ENCODE measurements around the gene ADORA2B. TPM values are rescaled to one million over a fixed set of nuclear protein-coding genes. Genes with fewer than 3 reads are reported as not detected.
"Not testable (repeated sequence)": the region's sequence is repeated elsewhere in the genome, so short reads cannot be mapped to it uniquely, and the experiment has no call there.

The ADORA2B gene
- polyA plus RNA-seq, 1 donor, result 4.4 TPM

GRCh38 chr17:15920758-15921239 is 24.1 kb upstream of the ADORA2B start:
- peaks cover 2% of the 10 kb centered on the region for H3K9me3 ChIP-seq (ENCODE audit: control insufficient read depth, low read depth, low read length)
- no peak for DNase-seq
- no peak overlapping the region for H3K27ac ChIP-seq (ENCODE audit: low read length)
- no peaks in the 10 kb centered on the region for H3K4me1 ChIP-seq (ENCODE audit: control insufficient read depth, insufficient read depth, low read length)
- no peak overlapping the region for H3K4me3 ChIP-seq (ENCODE audit: low read length)
- H3K36me3 ChIP-seq (ENCODE audit: control insufficient read depth, insufficient read depth, low read length), result no peaks in the 10 kb centered on the region
- peaks cover 20% of the 10 kb centered on the region for H3K27me3 ChIP-seq (ENCODE audit: control insufficient read depth, insufficient read depth, low read length)
- no CpG with 5 or more reads among the region's 9 CpGs for WGBS (ENCODE audit: insufficient coverage, low lambda C conversion rate)

GRCh38 chr17:15921640-15922039 is 23.3 kb upstream of the ADORA2B start:
- peaks cover 2% of the 10 kb centered on the region for H3K9me3 ChIP-seq (ENCODE audit: control insufficient read depth, low read depth, low read length)
- H3K4me3 ChIP-seq (ENCODE audit: low read length), result no peak overlapping the region
- peaks cover 15% of the 10 kb centered on the region for H3K27me3 ChIP-seq (ENCODE audit: control insufficient read depth, insufficient read depth, low read length)
- no peaks in the 10 kb centered on the region for H3K4me1 ChIP-seq (ENCODE audit: control insufficient read depth, insufficient read depth, low read length)
- H3K36me3 ChIP-seq (ENCODE audit: control insufficient read depth, insufficient read depth, low read length), result no peaks in the 10 kb centered on the region
- no peak overlapping the region for H3K27ac ChIP-seq (ENCODE audit: low read length)
- no peak for DNase-seq

GRCh38 chr17:15922586-15922985 is 22.3 kb upstream of the ADORA2B start:
- Histone ChIP-seq H3K9me3 (ENCODE audit: control insufficient read depth, low read depth, low read length) (peaks cover 2% of the 10 kb centered on the region), H3K36me3 (ENCODE audit: control insufficient read depth, insufficient read depth, low read length) (no peaks in the 10 kb centered on the region), H3K4me1 (ENCODE audit: control insufficient read depth, insufficient read depth, low read length) (no peaks in the 10 kb centered on the region), H3K27me3 (ENCODE audit: control insufficient read depth, insufficient read depth, low read length) (peaks cover 6% of the 10 kb centered on the region), H3K27ac (ENCODE audit: low read length) (no peak overlapping the region), H3K4me3 (ENCODE audit: low read length) (no peak overlapping the region)
- DNase-seq, result no peak
- no CpG with 5 or more reads among the region's 1 CpG for WGBS (ENCODE audit: insufficient coverage, low lambda C conversion rate)

GRCh38 chr17:15926039-15926740 is 18.7 kb upstream of the ADORA2B start:
- H3K4me1 ChIP-seq (ENCODE audit: control insufficient read depth, insufficient read depth, low read length), result no peaks in the 10 kb centered on the region
- H3K4me3 ChIP-seq (ENCODE audit: low read length), result no peak overlapping the region
- H3K9me3 ChIP-seq (ENCODE audit: control insufficient read depth, low read depth, low read length), result peaks cover 2% of the 10 kb centered on the region
- no peak overlapping the region for H3K27ac ChIP-seq (ENCODE audit: low read length)
- H3K27me3 ChIP-seq (ENCODE audit: control insufficient read depth, insufficient read depth, low read length), result no peaks in the 10 kb centered on the region
- no peaks in the 10 kb centered on the region for H3K36me3 ChIP-seq (ENCODE audit: control insufficient read depth, insufficient read depth, low read length)
- peak in 1 of 2 donors; percentile 11 for DNase-seq
- no CpG with 5 or more reads among the region's 9 CpGs for WGBS (ENCODE audit: insufficient coverage, low lambda C conversion rate)

GRCh38 chr17:15928286-15928785 is 16.6 kb upstream of the ADORA2B start:
- no peaks in the 10 kb centered on the region for H3K4me1 ChIP-seq (ENCODE audit: control insufficient read depth, insufficient read depth, low read length)
- H3K36me3 ChIP-seq (ENCODE audit: control insufficient read depth, insufficient read depth, low read length), result no peaks in the 10 kb centered on the region
- no peak for DNase-seq
- H3K27me3 ChIP-seq (ENCODE audit: control insufficient read depth, insufficient read depth, low read length), result no peaks in the 10 kb centered on the region
- no peak overlapping the region for H3K27ac ChIP-seq (ENCODE audit: low read length)
- WGBS (ENCODE audit: insufficient coverage, low lambda C conversion rate), result no CpG with 5 or more reads among the region's 9 CpGs
- no peak overlapping the region for H3K4me3 ChIP-seq (ENCODE audit: low read length)
- no peaks in the 10 kb centered on the region for H3K9me3 ChIP-seq (ENCODE audit: control insufficient read depth, low read depth, low read length)

- Histone ChIP-seq H3K36me3 (ENCODE audit: control insufficient read depth, insufficient read depth, low read length) (no peaks in the 10 kb centered on the region), H3K27me3 (ENCODE audit: control insufficient read depth, insufficient read depth, low read length) (no peaks in the 10 kb centered on the region), H3K9me3 (ENCODE audit: control insufficient read depth, low read depth, low read length) (no peaks in the 10 kb centered on the region), H3K4me1 (ENCODE audit: control insufficient read depth, insufficient read depth, low read length) (no peaks in the 10 kb centered on the region), H3K27ac (ENCODE audit: low read length) (no peak overlapping the region), H3K4me3 (ENCODE audit: low read length) (no peak overlapping the region)
- no CpG with 5 or more reads among the region's 4 CpGs for WGBS (ENCODE audit: insufficient coverage, low lambda C conversion rate)
- no peak for DNase-seq
Measured at GRCh38 chr17:15929941-15930340, 15.0 kb upstream of the ADORA2B start.

GRCh38 chr17:15930426-15930825 is 14.5 kb upstream of the ADORA2B start:
- Histone ChIP-seq H3K9me3 (ENCODE audit: control insufficient read depth, low read depth, low read length) (no peaks in the 10 kb centered on the region), H3K27me3 (ENCODE audit: control insufficient read depth, insufficient read depth, low read length) (no peaks in the 10 kb centered on the region), H3K27ac (ENCODE audit: low read length) (no peak overlapping the region), H3K4me1 (ENCODE audit: control insufficient read depth, insufficient read depth, low read length) (no peaks in the 10 kb centered on the region), H3K4me3 (ENCODE audit: low read length) (no peak overlapping the region), H3K36me3 (ENCODE audit: control insufficient read depth, insufficient read depth, low read length) (no peaks in the 10 kb centered on the region)
- no CpG with 5 or more reads among the region's 6 CpGs for WGBS (ENCODE audit: insufficient coverage, low lambda C conversion rate)
- DNase-seq, result no peak

GRCh38 chr17:15931394-15931793 is 13.5 kb upstream of the ADORA2B start:
- no peak for DNase-seq
- Histone ChIP-seq H3K36me3 (ENCODE audit: control insufficient read depth, insufficient read depth, low read length) (no peaks in the 10 kb centered on the region), H3K27me3 (ENCODE audit: control insufficient read depth, insufficient read depth, low read length) (no peaks in the 10 kb centered on the region), H3K9me3 (ENCODE audit: control insufficient read depth, low read depth, low read length) (no peaks in the 10 kb centered on the region), H3K4me3 (ENCODE audit: low read length) (no peak overlapping the region), H3K4me1 (ENCODE audit: control insufficient read depth, insufficient read depth, low read length) (no peaks in the 10 kb centered on the region), H3K27ac (ENCODE audit: low read length) (no peak overlapping the region)

- DNase-seq, result no peak
- Histone ChIP-seq H3K27me3 (ENCODE audit: control insufficient read depth, insufficient read depth, low read length) (no peaks in the 10 kb centered on the region), H3K4me1 (ENCODE audit: control insufficient read depth, insufficient read depth, low read length) (no peaks in the 10 kb centered on the region), H3K27ac (ENCODE audit: low read length) (no peak overlapping the region), H3K36me3 (ENCODE audit: control insufficient read depth, insufficient read depth, low read length) (no peaks in the 10 kb centered on the region), H3K4me3 (ENCODE audit: low read length) (no peak overlapping the region), H3K9me3 (ENCODE audit: control insufficient read depth, low read depth, low read length) (no peaks in the 10 kb centered on the region)
- WGBS (ENCODE audit: insufficient coverage, low lambda C conversion rate), result 100% methylated on average over 1 of the region's 5 CpGs
Measured at GRCh38 chr17:15934866-15935265, 10.1 kb upstream of the ADORA2B start.

GRCh38 chr17:15935891-15936290 is 9.0 kb upstream of the ADORA2B start:
- H3K27me3 ChIP-seq (ENCODE audit: control insufficient read depth, insufficient read depth, low read length), result no peaks in the 10 kb centered on the region
- no peak overlapping the region for H3K27ac ChIP-seq (ENCODE audit: low read length)
- no peaks in the 10 kb centered on the region for H3K9me3 ChIP-seq (ENCODE audit: control insufficient read depth, low read depth, low read length)
- 100% methylated on average over 1 of the region's 7 CpGs for WGBS (ENCODE audit: insufficient coverage, low lambda C conversion rate)
- H3K36me3 ChIP-seq (ENCODE audit: control insufficient read depth, insufficient read depth, low read length), result no peaks in the 10 kb centered on the region
- DNase-seq, result no peak
- H3K4me3 ChIP-seq (ENCODE audit: low read length), result no peak overlapping the region
- H3K4me1 ChIP-seq (ENCODE audit: control insufficient read depth, insufficient read depth, low read length), result no peaks in the 10 kb centered on the region

GRCh38 chr17:15936481-15936880 is 8.4 kb upstream of the ADORA2B start:
- DNase-seq; H3K36me3 ChIP-seq (ENCODE audit: control insufficient read depth, insufficient read depth, low read length); H3K9me3 ChIP-seq (ENCODE audit: control insufficient read depth, low read depth, low read length); H3K4me1 ChIP-seq (ENCODE audit: control insufficient read depth, insufficient read depth, low read length); H3K4me3 ChIP-seq (ENCODE audit: low read length); H3K27ac ChIP-seq (ENCODE audit: low read length); H3K27me3 ChIP-seq (ENCODE audit: control insufficient read depth, insufficient read depth, low read length): not testable (repeated sequence)
- WGBS (ENCODE audit: insufficient coverage, low lambda C conversion rate), result 100% methylated on average over 2 of the region's 4 CpGs
